HCT116 (cell line): Measurements from ENCODE around the gene SETD5. TPM values are rescaled to one million over a fixed set of nuclear protein-coding genes. Genes with fewer than 3 reads are reported as not detected.

Source experiments
- ATAC-seq: fragments of 200-7000 bp; cut with Tn5 transposase; 2 replicates; pipeline ENCODE4 v1.9.1; 2020; ENCODE audit warnings: mild to moderate bottlenecking, moderate library complexity
- BruUV-seq: library from RNA; stranded (reverse); fragments of 400-500 nt; replicated peaks from 2 replicates; lab custom pipeline; 2021; lab: Mats Ljungman, UMichigan
- CTCF ChIA-PET: fragments of 300-600 bp; sonication (Branson Sonifier 250); formaldehyde crosslinking; loops from one replicate; lab custom pipeline; 2021; ENCODE audit warnings: antibody characterized with exemption; lab: Charles Lee
- POLR2A ChIA-PET: fragments of 300-600, 350-600 bp; sonication (Branson Sonifier 250); formaldehyde crosslinking; loops from one replicate; lab custom pipeline; 2021; ENCODE audit warnings: antibody characterized with exemption; lab: Charles Lee
- RAD21 ChIA-PET, 2 experiments: fragments of 300-600 bp; sonication (Branson Sonifier 250); formaldehyde crosslinking; loops; one replicate each; lab custom pipeline; 2023; ENCODE audit warnings: low total read pairs in 2 of 2; ENCODE audit not compliant: uncharacterized antibody in 2 of 2, unreplicated experiment in 2 of 2, low non-redundant PET in 1 of 2; lab: Charles Lee
- DNase-seq: peaks from one replicate; pipeline ENCODE4 v3.0.0-alpha.2; 2010; ENCODE audit warnings: low read depth, low spot score
- H2AFZ ChIP-seq: fragments of 200-600 bp; shearing (Covaris generic), sonication (generic); 2 replicates; pipeline ENCODE4 v1.6.1; 2017; ENCODE audit warnings: low read depth, mixed run types, mixed read lengths, antibody characterized with exemption, low read length; ENCODE audit not compliant: poor library complexity, severe bottlenecking
- H3K27ac ChIP-seq: 2 replicates; pipeline ENCODE4 v1.5.1; 2012; ENCODE audit warnings: low read depth, low read length
- H3K27me3 ChIP-seq: fragments of 200-600 bp; sonication (generic); 2 replicates; pipeline ENCODE4 v1.6.1; 2016; ENCODE audit warnings: mixed run types, low read length, mixed read lengths; ENCODE audit not compliant: insufficient read depth
- H3K36me3 ChIP-seq, 2 experiments: fragments of 200-500 bp in 1 of 2; fragments of 200-600 bp in 1 of 2; sonication (Bioruptor generic) in 1 of 2; sonication (generic) in 1 of 2; 2 replicates each; pipeline versions ENCODE4 v1.5.1 to v1.6.1; 2014 to 2016; ENCODE audit warnings: low read length in 2 of 2, inconsistent platforms in 1 of 2, mixed read lengths in 1 of 2, mixed run types in 1 of 2; ENCODE audit not compliant: insufficient read depth in 2 of 2, control insufficient read depth in 1 of 2
- H3K4me1 ChIP-seq, 2 experiments: fragments of 200-600 bp in 1 of 2; sonication (generic) in 1 of 2; 2 replicates each; pipeline versions ENCODE4 v1.5.1 to v1.6.1; 2012 to 2017; ENCODE audit warnings: low read length in 2 of 2, inconsistent platforms in 1 of 2, mild to moderate bottlenecking in 1 of 2, mixed read lengths in 1 of 2, mixed run types in 1 of 2, moderate library complexity in 1 of 2; ENCODE audit not compliant: insufficient read depth in 2 of 2, control insufficient read depth in 1 of 2
- H3K4me2 ChIP-seq: fragments of 200-600 bp; sonication (generic); 2 replicates; pipeline ENCODE4 v1.6.1; 2017; ENCODE audit warnings: mixed run types, low read length, mixed read lengths
- H3K4me3 ChIP-seq, 2 experiments: fragments of 200-600 bp in 1 of 2; sonication (generic) in 1 of 2; replicated peaks in 1 of 2; 2 replicates each; pipeline ENCODE4 v1.5.1; 2011 to 2016; ENCODE audit warnings: low read length in 2 of 2, control low read depth in 1 of 2, low read depth in 1 of 2, mild to moderate bottlenecking in 1 of 2, mixed read lengths in 1 of 2, mixed run types in 1 of 2
- H3K79me2 ChIP-seq: fragments of 200-600 bp; sonication (generic); 2 replicates; pipeline ENCODE4 v1.6.1; 2017; ENCODE audit warnings: mild to moderate bottlenecking, mixed run types, low read length, moderate library complexity, mixed read lengths; ENCODE audit not compliant: insufficient read depth
- H3K9ac ChIP-seq: fragments of 200-600 bp; sonication (generic); 2 replicates; pipeline ENCODE4 v1.6.1; 2016; ENCODE audit warnings: low read length, mixed read lengths
- H3K9me2 ChIP-seq: fragments of 200-600 bp; sonication (generic), shearing (Covaris generic); 2 replicates; pipeline ENCODE4 v1.6.1; 2017; ENCODE audit warnings: mixed run types, mild to moderate bottlenecking, moderate library complexity; ENCODE audit not compliant: insufficient read depth
- H3K9me3 ChIP-seq, 2 experiments: fragments of 200-500 bp in 1 of 2; fragments of 200-600 bp in 1 of 2; sonication (Bioruptor generic) in 1 of 2; sonication (generic) in 1 of 2; 2 replicates each; pipeline ENCODE4 v1.6.1; 2014 to 2017; ENCODE audit warnings: low read length in 2 of 2, mixed read lengths in 2 of 2, inconsistent platforms in 1 of 2, low read depth in 1 of 2, mild to moderate bottlenecking in 1 of 2, mixed run types in 1 of 2, moderate library complexity in 1 of 2; ENCODE audit not compliant: control insufficient read depth in 1 of 2, insufficient read depth in 1 of 2
- H4K20me1 ChIP-seq: fragments of 200-600 bp; sonication (generic), shearing (Covaris generic); 2 replicates; pipeline ENCODE4 v1.6.1; 2017; ENCODE audit warnings: mixed run types, mild to moderate bottlenecking, moderate library complexity; ENCODE audit not compliant: insufficient read depth
- ELF1 ChIP-seq: IDR thresholded peaks from 2 replicates; pipeline ENCODE4 v1.6.1; 2012; ENCODE audit warnings: low read depth, borderline replicate concordance
- EZH2 ChIP-seq: fragments of 200-600 bp; sonication (generic); IDR thresholded peaks from 2 replicates; pipeline ENCODE4 v1.6.1; 2017; ENCODE audit warnings: antibody characterized with exemption, mixed run types
- EZH2phosphoT487 ChIP-seq: fragments of 200-600 bp; IDR thresholded peaks from 2 replicates; pipeline ENCODE4 v1.6.1; 2018; ENCODE audit warnings: antibody characterized with exemption, borderline replicate concordance
- FOSL1 ChIP-seq: IDR thresholded peaks from 2 replicates; pipeline ENCODE4 v1.6.1; 2012; ENCODE audit warnings: low read depth
- JUND ChIP-seq: IDR thresholded peaks from 2 replicates; pipeline ENCODE4 v1.6.1; 2012
- POLR2A ChIP-seq: IDR thresholded peaks from 2 replicates; pipeline ENCODE4 v1.7.0; 2011; ENCODE audit warnings: borderline replicate concordance; ENCODE audit not compliant: insufficient read depth, insufficient read length; ENCODE audit errors: extremely low read depth
- POLR2AphosphoS5 ChIP-seq: IDR thresholded peaks from 2 replicates; pipeline ENCODE4 v1.6.1; 2011; ENCODE audit warnings: mild to moderate bottlenecking, low read depth, low read length, moderate library complexity
- RAD21 ChIP-seq: IDR thresholded peaks from 2 replicates; pipeline ENCODE4 v1.6.1; 2012; ENCODE audit warnings: low read depth, mild to moderate bottlenecking
- SIN3A ChIP-seq: IDR thresholded peaks from 2 replicates; pipeline ENCODE4 v1.6.1; 2012; ENCODE audit warnings: low read depth
- SP1 ChIP-seq: IDR thresholded peaks from 2 replicates; pipeline ENCODE4 v1.6.1; 2012; ENCODE audit warnings: low read depth
- SRF ChIP-seq: IDR thresholded peaks from 2 replicates; pipeline ENCODE4 v1.6.1; 2012; ENCODE audit warnings: low read depth
- YY1 ChIP-seq: IDR thresholded peaks from 2 replicates; pipeline ENCODE4 v1.6.1; 2011; ENCODE audit warnings: low read length, low read depth, moderate library complexity, mild to moderate bottlenecking; ENCODE audit not compliant: insufficient replicate concordance; ENCODE audit errors: extremely low read depth
- ZFX ChIP-seq: fragments of 450-650 bp; IDR thresholded peaks from 2 replicates; pipeline ENCODE4 v1.6.1; 2017
- intact Hi-C: fragments of 100-400 bp; cut with micrococcal nuclease; formaldehyde crosslinking; loops from 2 replicates; pipeline ENCODE4 v1.10.0; 2022
- total RNA-seq: library from RNA; stranded (reverse); gene quantifications from one replicate; pipeline ENCODE4 v1.2.1, GENCODE V29; 2021; ENCODE audit not compliant: unreplicated experiment
- TF ChIP-seq, protein P1 (sequence below): IDR thresholded peaks from 2 replicates; pipeline ENCODE4 v1.6.1; 2012
- TF ChIP-seq, protein P2 (sequence below): IDR thresholded peaks from 2 replicates; pipeline ENCODE4 v1.6.1; 2012
- TF ChIP-seq, protein P3 (sequence below): IDR thresholded peaks from 2 replicates; pipeline ENCODE4 v1.6.1; 2012; ENCODE audit warnings: low read depth

The SETD5 gene
- total RNA-seq, 1 experiment from 2014 or later, result 141 TPM

DNA sequence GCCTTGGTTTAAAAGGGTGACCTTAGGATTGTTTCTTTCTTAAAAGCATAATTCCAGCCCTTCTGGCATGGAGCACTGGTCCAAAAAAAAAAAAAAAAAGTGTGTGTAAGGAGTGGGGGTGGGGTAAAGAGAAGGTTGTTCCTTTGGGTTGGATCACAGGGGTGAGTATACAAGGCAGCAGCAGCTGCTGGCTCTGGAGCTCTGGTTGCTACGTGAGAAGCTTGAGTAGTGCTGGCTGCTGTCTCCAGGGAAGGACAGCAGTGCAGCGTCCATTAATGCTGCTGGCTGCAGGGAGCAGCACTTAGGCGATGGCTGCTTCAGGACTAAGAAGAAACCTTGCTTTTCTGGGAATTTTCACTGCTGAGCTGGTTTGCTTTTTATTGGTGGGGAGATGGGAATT lies 2.3 kb downstream of the SETD5 start:
- H3K27ac ChIP-seq, result peak overlapping the region; percentile 93; the same call in 1 of the 2 replicates
- peak overlapping the region; percentile 99 for H3K9ac ChIP-seq
- H3K9me3 ChIP-seq, result no peaks in the 10 kb centered on the region
- H3K4me1 ChIP-seq, result peaks cover 53 to 68% of the 10 kb centered on the region in 2 experiments
- TF ChIP-seq RAD21 (no peak), ZFX (no peak), POLR2AphosphoS5 (no peak), SRF (no peak), ELF1 (no peak), SIN3A (no peak), EZH2phosphoT487 (no peak), FOSL1 (no peak), EZH2 (no peak), POLR2A (no peak), YY1 (no peak), SP1 (no peak), JUND (no peak)
- TF ChIP-seq, protein P1, sequence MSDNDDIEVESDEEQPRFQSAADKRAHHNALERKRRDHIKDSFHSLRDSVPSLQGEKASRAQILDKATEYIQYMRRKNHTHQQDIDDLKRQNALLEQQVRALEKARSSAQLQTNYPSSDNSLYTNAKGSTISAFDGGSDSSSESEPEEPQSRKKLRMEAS, result no peak
- TF ChIP-seq, protein P2, sequence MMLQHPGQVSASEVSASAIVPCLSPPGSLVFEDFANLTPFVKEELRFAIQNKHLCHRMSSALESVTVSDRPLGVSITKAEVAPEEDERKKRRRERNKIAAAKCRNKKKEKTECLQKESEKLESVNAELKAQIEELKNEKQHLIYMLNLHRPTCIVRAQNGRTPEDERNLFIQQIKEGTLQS, result no peak
- TF ChIP-seq, protein P3, sequence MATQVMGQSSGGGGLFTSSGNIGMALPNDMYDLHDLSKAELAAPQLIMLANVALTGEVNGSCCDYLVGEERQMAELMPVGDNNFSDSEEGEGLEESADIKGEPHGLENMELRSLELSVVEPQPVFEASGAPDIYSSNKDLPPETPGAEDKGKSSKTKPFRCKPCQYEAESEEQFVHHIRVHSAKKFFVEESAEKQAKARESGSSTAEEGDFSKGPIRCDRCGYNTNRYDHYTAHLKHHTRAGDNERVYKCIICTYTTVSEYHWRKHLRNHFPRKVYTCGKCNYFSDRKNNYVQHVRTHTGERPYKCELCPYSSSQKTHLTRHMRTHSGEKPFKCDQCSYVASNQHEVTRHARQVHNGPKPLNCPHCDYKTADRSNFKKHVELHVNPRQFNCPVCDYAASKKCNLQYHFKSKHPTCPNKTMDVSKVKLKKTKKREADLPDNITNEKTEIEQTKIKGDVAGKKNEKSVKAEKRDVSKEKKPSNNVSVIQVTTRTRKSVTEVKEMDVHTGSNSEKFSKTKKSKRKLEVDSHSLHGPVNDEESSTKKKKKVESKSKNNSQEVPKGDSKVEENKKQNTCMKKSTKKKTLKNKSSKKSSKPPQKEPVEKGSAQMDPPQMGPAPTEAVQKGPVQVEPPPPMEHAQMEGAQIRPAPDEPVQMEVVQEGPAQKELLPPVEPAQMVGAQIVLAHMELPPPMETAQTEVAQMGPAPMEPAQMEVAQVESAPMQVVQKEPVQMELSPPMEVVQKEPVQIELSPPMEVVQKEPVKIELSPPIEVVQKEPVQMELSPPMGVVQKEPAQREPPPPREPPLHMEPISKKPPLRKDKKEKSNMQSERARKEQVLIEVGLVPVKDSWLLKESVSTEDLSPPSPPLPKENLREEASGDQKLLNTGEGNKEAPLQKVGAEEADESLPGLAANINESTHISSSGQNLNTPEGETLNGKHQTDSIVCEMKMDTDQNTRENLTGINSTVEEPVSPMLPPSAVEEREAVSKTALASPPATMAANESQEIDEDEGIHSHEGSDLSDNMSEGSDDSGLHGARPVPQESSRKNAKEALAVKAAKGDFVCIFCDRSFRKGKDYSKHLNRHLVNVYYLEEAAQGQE, result no peak
- ChIA-PET POLR2A (interaction anchor here (1.3 kb wide), 1 partner anchor 21 kb away, joined by 4 read pairs; no protein-coding TSS in a partner anchor), RAD21 (interaction anchor here in 1 of 2 experiments (1.4 kb wide), 1 partner anchor 21 kb away, joined by 3 read pairs; no protein-coding TSS in a partner anchor), CTCF (no interaction called here)
- peak overlapping the region; percentile 94 for H3K4me2 ChIP-seq
- H3K79me2 ChIP-seq, result peaks cover 87% of the 10 kb centered on the region
- BruUV-seq, result no TSS peak
- ATAC-seq (no peak), DNase-seq (peak; percentile 26)
- peaks cover 53% of the 10 kb centered on the region for H4K20me1 ChIP-seq
- peak overlapping the region; percentile 71 to 98; a peak in 3 of 4 replicates for H3K4me3 ChIP-seq
- peaks cover 3 to 8% of the 10 kb centered on the region in 2 experiments; a peak in 2 of 4 replicates for H3K36me3 ChIP-seq
- H2AFZ ChIP-seq, result no peak overlapping the region
- intact Hi-C loops, result no loop called here
- no peaks in the 10 kb centered on the region for H3K27me3 ChIP-seq
- H3K9me2 ChIP-seq, result no peaks in the 10 kb centered on the region
